K562 (cell line): ENCODE data around the gene CDK5RAP3. TPM values are rescaled to one million over a fixed set of nuclear protein-coding genes. Genes with fewer than 3 reads are reported as not detected.

Experiments used
- ATAC-seq: fragments of 200-7000 bp; cut with Tn5 transposase; 3 replicates; pipeline ENCODE4 v1.9.1; 2020; ENCODE audit warnings: moderate library complexity
- BruUV-seq: library from RNA; stranded (reverse); fragments of 400-500 nt; replicated peaks from 2 replicates; lab custom pipeline; 2021; lab: Mats Ljungman, UMichigan
- CTCF ChIA-PET: fragments of 300-600 bp; formaldehyde crosslinking; extraction: SDS; loops from one replicate; lab custom pipeline; 2021; ENCODE audit warnings: low intra/inter-chr PET ratio; lab: Yijun Ruan, JAX
- POLR2A ChIA-PET: fragments of 300-600, 350-650 bp; sonication (Branson Sonifier 250); formaldehyde crosslinking; extraction: SDS; loops from one replicate; lab custom pipeline; 2021; ENCODE audit warnings: antibody characterized with exemption, inconsistent platforms; lab: Yijun Ruan, JAX
- DNase-seq, 4 experiments: peaks; one replicate each; pipeline versions ENCODE4 v3.0.0 to v3.0.0-alpha.2; 2011 to 2018; ENCODE audit warnings: low spot score in 3 of 4, mixed read lengths in 3 of 4; ENCODE audit errors: extremely low read depth in 1 of 4
- FAIRE-seq: peaks from 2 replicates; lab custom pipeline; 2011; peaks lifted over from hg19 to GRCh38; lab: Jason Lieb, UNC
- H2AFZ ChIP-seq: 2 replicates; pipeline ENCODE4 v1.6.0; 2011; ENCODE audit warnings: low read depth, low read length, control low read depth, inconsistent platforms
- H3K27ac ChIP-seq: fragments of 200-600 bp; 3 replicates; pipeline ENCODE4 v1.8.0; 2011; ENCODE audit warnings: low read depth, mild to moderate bottlenecking, control low read depth, inconsistent platforms, low read length, moderate library complexity, mixed read lengths; ENCODE audit errors: extremely low read depth
- H3K27me3 ChIP-seq, 2 experiments: fragments of 300-600 bp in 1 of 2; 2 replicates in 1 of 2; 3 replicates in 1 of 2; pipeline versions ENCODE4 v1.6.0 to v1.8.0; 2011; ENCODE audit warnings: inconsistent platforms in 2 of 2, low read length in 2 of 2, mild to moderate bottlenecking in 1 of 2, mixed read lengths in 1 of 2, moderate library complexity in 1 of 2; ENCODE audit not compliant: control insufficient read depth in 2 of 2, insufficient read depth in 2 of 2
- H3K36me3 ChIP-seq: fragments of 300-600 bp; 3 replicates; pipeline ENCODE4 v1.8.0; 2011; ENCODE audit warnings: mild to moderate bottlenecking, low read length, inconsistent platforms; ENCODE audit not compliant: control insufficient read depth, insufficient read depth
- H3K4me1 ChIP-seq, 2 experiments: fragments of 200-600 bp in 1 of 2; replicated peaks in 1 of 2; 2 replicates in 1 of 2; 3 replicates in 1 of 2; pipeline versions ENCODE4 v1.5.1 to v1.8.0; 2011; ENCODE audit warnings: inconsistent platforms in 2 of 2, low read length in 2 of 2, mild to moderate bottlenecking in 1 of 2, mixed read lengths in 1 of 2, moderate library complexity in 1 of 2; ENCODE audit not compliant: control insufficient read depth in 2 of 2, insufficient read depth in 2 of 2
- H3K4me2 ChIP-seq: 2 replicates; pipeline ENCODE4 v1.6.1; 2011; ENCODE audit warnings: low read length, control low read depth, inconsistent platforms, mixed read lengths; ENCODE audit not compliant: insufficient read depth
- H3K4me3 ChIP-seq: fragments of 200-600 bp; sonication (generic), shearing (Covaris generic); 2 replicates; pipeline ENCODE4 v1.5.1; 2016; ENCODE audit warnings: control low read depth, inconsistent platforms
- H3K79me2 ChIP-seq: fragments of 200-600 bp; 3 replicates; pipeline ENCODE4 v1.8.0; 2011; ENCODE audit warnings: low read length, inconsistent platforms; ENCODE audit not compliant: control insufficient read depth, insufficient read depth
- H3K9ac ChIP-seq, 2 experiments: 2 replicates each; pipeline versions ENCODE4 v1.6.0 to v1.6.1; 2011; ENCODE audit warnings: low read depth in 2 of 2, low read length in 2 of 2, control low read depth in 1 of 2, inconsistent platforms in 1 of 2, mild to moderate bottlenecking in 1 of 2, mixed read lengths in 1 of 2; ENCODE audit not compliant: insufficient read depth in 1 of 2
- H3K9me1 ChIP-seq: one replicate; pipeline ENCODE4 v1.6.0; 2011; ENCODE audit warnings: inconsistent platforms, mild to moderate bottlenecking, low read length, moderate library complexity; ENCODE audit not compliant: control insufficient read depth, insufficient read depth
- H3K9me3 ChIP-seq: replicated peaks from 2 replicates; pipeline ENCODE4 v1.5.1; 2011; ENCODE audit warnings: low read depth, low read length, inconsistent platforms; ENCODE audit not compliant: control insufficient read depth, insufficient read depth
- H4K20me1 ChIP-seq: replicated peaks from 2 replicates; pipeline ENCODE4 v1.6.1; 2011; ENCODE audit warnings: low read length, inconsistent platforms, mixed read lengths; ENCODE audit not compliant: control insufficient read depth, insufficient read depth
- BCLAF1 ChIP-seq, 2 experiments: fragments of 450-650 bp in 1 of 2; IDR thresholded peaks; 2 replicates each; pipeline ENCODE4 v1.6.1; 2011 to 2017; ENCODE audit warnings: low read depth in 2 of 2, antibody characterized with exemption in 1 of 2, borderline replicate concordance in 1 of 2, low read length in 1 of 2, mild to moderate bottlenecking in 1 of 2, mixed read lengths in 1 of 2; ENCODE audit not compliant: control insufficient read depth in 1 of 2
- ELF1 ChIP-seq: fragments of 200-800 bp; sonication (Bioruptor generic); IDR thresholded peaks from 2 replicates; pipeline ENCODE4 v1.6.1; 2016; ENCODE audit warnings: missing genetic modification characterization, missing compliant biosample characterization
- GABPB1 ChIP-seq: sonication (generic); formaldehyde crosslinking; IDR thresholded peaks from 2 replicates; pipeline ENCODE4 v1.8.0; 2022; ENCODE audit warnings: mild to moderate bottlenecking, missing genetic modification reagents
- KDM5B ChIP-seq: fragments of 200-600 bp; sonication (generic); IDR thresholded peaks from 2 replicates; pipeline ENCODE4 v1.6.1; 2012; ENCODE audit warnings: low read depth, mild to moderate bottlenecking, moderate library complexity, low read length, control low read depth, inconsistent platforms; ENCODE audit not compliant: insufficient replicate concordance
- MBD2 ChIP-seq: sonication (generic); IDR thresholded peaks from 2 replicates; pipeline ENCODE4 v1.6.1; 2016; ENCODE audit warnings: low read depth, borderline replicate concordance
- WGBS: fragments of 100-300 bp; shearing (Covaris generic); methylation state at CpG from one replicate; pipeline ENCODE4 v1.1.6; 2016; ENCODE audit warnings: low coverage, mixed read lengths; ENCODE audit not compliant: insufficient coverage; ENCODE audit errors: missing lambda C conversion rate; 5-methylcytosine and 5-hydroxymethylcytosine counted together
- in situ Hi-C: fragments of 300-500 bp; cut with MboI; formaldehyde crosslinking; loops from 4 replicates; pipeline ENCODE4 v1.15.0; 2018; ENCODE audit warnings: inconsistent platforms, mixed read lengths
- intact Hi-C: fragments of 100-400 bp; cut with micrococcal nuclease; formaldehyde crosslinking; loops from 2 replicates; pipeline ENCODE4 v1.14.2; 2022
- polyA plus RNA-seq, 8 experiments: library from polyadenylated mRNA; depleted of rRNA in 4 of 8; stranded (reverse) in 5 of 8; unstranded in 3 of 8; fragments of >200 nt; fragmentation: Nextera tagmentation in 2 of 8; fragmentation: Illumina TruSeq in 1 of 8; extraction: Ambion mirVana in 2 of 8; extraction: Trizol in 1 of 8; gene quantifications; 2 replicates each; pipeline versions ENCODE4 v1.2.1 to v1.2.3, GENCODE V29; 2011 to 2014; ENCODE audit warnings: inconsistent platforms in 1 of 8, missing spikeins in 1 of 8
- total RNA-seq, 7 experiments: library from RNA; depleted of rRNA in 6 of 7; stranded (reverse); fragments of >200 nt in 6 of 7; fragmentation: Illumina TruSeq in 2 of 7; extraction: Trizol in 2 of 7; gene quantifications; 2 replicates each; pipeline versions ENCODE4 v1.2.1 to v1.2.3, GENCODE V29; 2011 to 2021; ENCODE audit warnings: low replicate concordance in 1 of 7

The CDK5RAP3 gene
- total and polyA plus RNA-seq, 9 of the 15 experiments (the other 6 are each of a cell fraction or from before 2014, with no cell fraction given), result 44.2 to 202 (median 91.5) TPM

- no peak for TF ChIP-seq BCLAF1 (IDR thresholded peaks at IDR 0.05; ENCODE audit: borderline replicate concordance in 1 of 2, control insufficient read depth in 1 of 2, low read depth in 2 of 2, low read length in 1 of 2)
- peak; percentile 78 for TF ChIP-seq ELF1 (tag)
Measured at GRCh38 chr17:47941246-47942095, 29.4 kb upstream of the CDK5RAP3 start, which contains the start of gene PNPO (continued).

- intact Hi-C loops (no loop called here), in situ Hi-C loops (no loop called here)
- Histone ChIP-seq H2AFZ (peak overlapping the region; percentile 75), H3K4me3 (peak overlapping the region; percentile 62), H3K79me2 (peaks cover 25% of the 10 kb centered on the region), H3K9me3 (no peaks in the 10 kb centered on the region), H3K36me3 (peaks cover 41% of the 10 kb centered on the region), H3K9me1 (no peaks in the 10 kb centered on the region), H3K4me2 (peak overlapping the region; percentile 94), H3K4me1 (peaks cover 25% of the 10 kb centered on the region in 2 experiments; a peak in 4 of 5 replicates), H3K27me3 (no peaks in the 10 kb centered on the region), H4K20me1 (no peaks in the 10 kb centered on the region), H3K9ac (peak overlapping the region; percentile 85 to 94), H3K27ac (peak overlapping the region; percentile 84)
- POLR2A ChIA-PET, result interaction anchor here (1.0 to 2.0 kb wide), 7 partner anchors 9 to 77 kb away, joined by 3 to 12 read pairs (median 6); partner anchors contain the start of genes CDK5RAP3 and SP2
- peak in 2 of 4 experiments; percentile 33 to 40 for DNase-seq
- TF ChIP-seq GABPB1 (CRISPR knock-in tag), result 0 out of 2 replicates have a peak, but pooled peaks have one; percentile 5
- TF ChIP-seq MBD2, result no peak
- TF ChIP-seq KDM5B, result peak; percentile 15
- no TSS peak for BruUV-seq
- no peak for ATAC-seq
- peak; percentile 59 for FAIRE-seq
- WGBS, result 5% methylated on average over 5 of the region's 5 CpGs
- CTCF ChIA-PET, result no interaction called here
Measured at GRCh38 chr17:47942096-47942510, 28.8 kb upstream of the CDK5RAP3 start.
